Activated CD4-positive, alpha-beta T cell treated with anti-CD3 and anti-CD28 coated beads, Interleukin-2, amount 50 U/mL, for 24 hours (primary cell): ENCODE results near the gene ERFE.
A peak's percentile ranks its signal among the peaks of the same experiment; 100 is the strongest.
"Not testable (repeated sequence)": the region's sequence is repeated elsewhere in the genome, so short reads cannot be mapped to it uniquely, and the experiment has no call there.

ENCODE experiments used
- DNase-seq, 2 donors: peaks; one replicate each; pipeline ENCODE4 v3.0.0-alpha.2; 2020; ENCODE audit warnings: low read depth in 1 of 2, low spot score in 1 of 2

The ERFE gene, protein sequence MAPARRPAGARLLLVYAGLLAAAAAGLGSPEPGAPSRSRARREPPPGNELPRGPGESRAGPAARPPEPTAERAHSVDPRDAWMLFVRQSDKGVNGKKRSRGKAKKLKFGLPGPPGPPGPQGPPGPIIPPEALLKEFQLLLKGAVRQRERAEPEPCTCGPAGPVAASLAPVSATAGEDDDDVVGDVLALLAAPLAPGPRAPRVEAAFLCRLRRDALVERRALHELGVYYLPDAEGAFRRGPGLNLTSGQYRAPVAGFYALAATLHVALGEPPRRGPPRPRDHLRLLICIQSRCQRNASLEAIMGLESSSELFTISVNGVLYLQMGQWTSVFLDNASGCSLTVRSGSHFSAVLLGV

GRCh38 chr2:238158509-238159070, at the start of gene ERFE:
Gene ERFE (plus strand): TSS chr2:238158970. CDS start chr2:238159008, 38 bp downstream.
- peak; percentile 16 to 20 for DNase-seq

DNA sequence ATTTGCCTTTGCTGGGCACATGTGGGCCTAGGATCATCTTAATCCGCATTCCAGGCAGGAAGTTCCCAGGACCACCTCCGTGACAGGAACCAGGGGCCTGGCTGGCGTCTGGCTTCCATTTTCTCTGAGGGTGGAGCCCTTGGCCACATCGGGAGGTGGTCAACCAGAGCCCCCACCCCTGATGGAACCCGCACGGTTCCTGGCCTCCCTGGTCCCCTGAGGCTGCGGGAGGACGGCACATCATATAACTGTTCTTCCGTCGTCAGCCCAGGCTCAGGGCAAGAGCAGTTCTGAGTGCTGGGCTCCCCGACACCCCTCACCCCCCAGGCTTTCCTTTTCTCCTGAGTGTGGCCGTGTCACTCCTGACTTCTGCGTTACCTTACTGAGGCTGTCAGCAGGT, 45.2 kb upstream of the ERFE start:
- DNase-seq = no peak

GRCh38 chr2:238114331-238114841, 44.4 kb upstream of the ERFE start:
- DNase-seq = no peak

- DNase-seq = no peak
Observed at GRCh38 chr2:238114851-238115660, 43.7 kb upstream of the ERFE start.

DNA sequence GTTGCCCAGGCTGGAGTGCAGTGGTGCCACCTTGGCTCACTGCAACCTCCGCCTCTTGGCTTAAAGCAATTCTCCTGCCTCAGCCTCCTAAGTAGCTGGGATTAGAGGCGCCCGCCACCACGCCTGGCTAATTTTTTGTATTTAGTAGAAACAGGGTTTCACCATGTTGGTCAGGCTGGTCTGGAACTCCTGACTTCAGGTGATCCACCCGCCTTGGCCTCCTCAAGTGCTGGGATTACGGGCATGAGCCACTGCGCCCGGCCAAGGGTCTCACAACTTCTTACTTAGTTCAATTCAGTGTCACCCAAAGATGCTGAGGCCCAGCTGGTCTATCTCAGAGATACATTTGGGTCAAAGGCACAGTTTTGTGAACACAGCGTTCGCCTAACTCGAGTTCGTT, 43.1 kb upstream of the ERFE start:
- not testable (repeated sequence) for DNase-seq

GRCh38 chr2:238116298-238117198, 42.2 kb upstream of the ERFE start:
- DNase-seq = no peak

DNA sequence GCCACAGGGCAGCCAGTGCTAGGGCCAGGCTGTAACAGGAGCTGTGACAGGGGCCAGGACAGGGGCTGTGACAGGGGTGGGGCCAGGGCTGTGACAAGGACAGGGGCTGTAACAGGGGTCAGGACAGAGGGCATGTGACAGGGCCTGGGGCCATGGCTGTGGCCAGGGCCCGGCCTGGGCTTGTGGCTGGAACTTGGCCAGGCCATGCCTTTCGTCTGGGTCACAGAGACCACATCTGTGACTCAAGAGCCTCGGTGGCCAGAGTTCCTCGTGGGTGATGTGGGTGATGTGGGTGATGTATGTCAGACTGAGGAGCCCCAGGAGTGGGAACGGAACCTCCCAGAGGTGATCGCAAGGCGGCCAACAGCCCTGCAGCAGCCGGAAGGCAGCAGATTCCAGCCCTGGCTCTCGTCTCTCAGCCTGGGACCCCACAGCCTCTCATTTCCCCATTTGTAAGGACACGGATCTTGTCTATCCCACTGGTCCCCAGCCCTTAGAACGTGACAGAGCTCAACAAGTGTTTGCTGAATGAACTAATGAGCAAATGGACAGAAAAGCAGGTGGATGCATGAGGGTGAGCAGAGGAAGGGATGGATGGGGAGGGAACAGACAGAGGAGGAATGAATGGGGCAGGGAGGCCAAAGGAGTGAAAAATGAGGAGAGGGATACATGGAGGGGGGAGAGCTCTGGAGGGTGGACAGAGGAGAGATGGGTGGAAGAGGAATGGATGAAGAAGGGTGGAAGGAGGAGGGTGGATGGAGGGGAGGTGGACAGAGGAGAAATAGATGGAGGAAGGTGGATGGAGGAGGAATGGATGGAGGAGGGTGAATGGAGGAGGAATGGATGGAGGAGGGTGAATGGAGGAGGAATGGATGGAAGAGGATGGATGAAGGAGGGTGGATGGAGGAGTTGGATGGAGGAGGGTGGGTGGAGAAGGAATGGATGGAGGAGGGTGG, 41.3 kb upstream of the ERFE start:
- no peak for DNase-seq

GRCh38 chr2:238119756-238120462, 38.9 kb upstream of the ERFE start:
- DNase-seq = no peak

DNA sequence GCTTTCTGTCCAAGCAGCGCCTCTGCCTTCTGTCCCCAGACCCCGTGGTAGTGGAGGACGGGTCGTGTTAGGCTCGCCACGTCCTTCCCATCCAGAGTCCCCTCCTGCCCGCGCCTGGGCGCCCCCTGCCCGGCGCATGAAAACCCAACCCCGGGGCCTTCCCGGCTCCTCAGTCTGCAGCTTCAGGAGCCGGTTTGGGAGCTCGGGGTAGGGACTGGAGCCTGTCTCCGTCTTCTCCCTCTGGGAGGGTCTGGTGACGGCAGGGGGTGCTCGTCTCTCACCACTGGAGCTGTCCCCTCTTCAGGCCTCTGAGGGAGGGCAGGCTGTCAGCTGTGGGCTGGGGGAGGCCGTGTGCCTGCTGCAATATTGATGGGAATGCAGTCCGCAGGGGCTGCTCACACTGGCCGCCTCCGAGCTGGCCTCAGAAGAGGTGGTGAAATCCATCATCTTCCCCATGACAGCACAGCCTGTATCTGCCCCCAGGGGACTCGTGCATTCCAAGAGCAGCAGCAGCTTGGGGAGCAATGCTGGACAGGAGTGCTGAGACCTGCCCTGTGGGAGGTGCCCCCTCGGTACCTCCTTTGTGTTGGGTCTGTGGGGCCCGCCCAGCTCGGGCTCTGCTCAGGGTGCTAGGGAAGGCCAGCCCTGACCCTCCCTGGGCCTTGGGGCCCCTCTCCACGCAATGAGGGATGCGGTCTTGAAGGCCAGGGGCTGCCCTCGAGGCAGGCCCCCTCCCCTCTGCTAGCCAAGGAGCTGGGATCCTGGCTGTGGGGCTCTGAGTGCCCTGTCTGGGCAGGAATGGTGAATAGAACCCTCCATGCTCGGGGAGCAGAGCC, 38.1 kb upstream of the ERFE start:
- DNase-seq = no peak

- no peak for DNase-seq
Observed at GRCh38 chr2:238121511-238122286, 37.1 kb upstream of the ERFE start.

- DNase-seq = no peak
Observed at GRCh38 chr2:238122287-238123217, 36.2 kb upstream of the ERFE start.

GRCh38 chr2:238123218-238123971, 35.4 kb upstream of the ERFE start:
- DNase-seq = no peak

DNA sequence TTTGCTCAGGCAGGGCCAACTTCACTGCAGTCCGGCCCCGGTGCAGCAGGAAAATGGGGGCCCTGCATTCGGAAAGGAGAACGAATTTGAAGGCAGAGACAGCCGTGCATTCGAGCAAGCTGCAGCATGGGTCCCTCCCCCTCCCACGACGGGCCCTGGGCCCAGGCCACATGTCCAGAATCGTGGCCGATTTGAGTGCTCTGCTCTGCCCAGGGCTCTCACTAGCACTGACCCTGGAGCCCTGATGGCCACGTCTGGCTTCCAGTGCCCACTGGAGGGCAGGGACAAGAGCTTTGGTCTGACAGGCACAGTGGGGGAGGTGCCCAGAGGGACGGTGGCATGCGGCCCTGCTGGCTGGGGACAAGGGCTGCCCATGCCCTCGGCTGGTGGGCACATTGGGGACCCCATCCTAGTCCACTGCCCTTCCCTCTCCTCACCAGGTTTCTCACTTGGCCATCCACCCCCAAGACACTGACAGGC, 34.7 kb upstream of the ERFE start:
- no peak for DNase-seq

GRCh38 chr2:238124488-238125126, 34.2 kb upstream of the ERFE start:
- no peak for DNase-seq
